A172 (cell line): Measurements from ENCODE around the gene IMPG1. TPM values are rescaled to one million over a fixed set of nuclear protein-coding genes. Genes with fewer than 3 reads are reported as not detected.
A peak's percentile ranks its signal among the peaks of the same experiment; 100 is the strongest.
"Not testable (repeated sequence)": the region's sequence is repeated elsewhere in the genome, so short reads cannot be mapped to it uniquely, and the experiment has no call there.

Experiments
- DNase-seq: peaks from one replicate; pipeline ENCODE4 v3.0.0-alpha.2; 2015; ENCODE audit warnings: low spot score
- total RNA-seq: library from RNA; depleted of rRNA; stranded (reverse); fragments of >200 nt; shearing (Covaris generic); gene quantifications from 2 replicates; pipeline ENCODE4 v1.2.3, GENCODE V29; 2014

The IMPG1 gene
- total RNA-seq, 1 experiment from 2014 or later, result not detected

GRCh38 chr6:75952128-75952527 lies 120.3 kb downstream of the IMPG1 start:
- DNase-seq, result no peak

GRCh38 chr6:75947935-75948334 lies 124.5 kb downstream of the IMPG1 start:
- no peak for DNase-seq

GRCh38 chr6:75946146-75946831 lies 126.2 kb downstream of the IMPG1 start:
- no peak for DNase-seq

GRCh38 chr6:75943381-75943780 lies 129.1 kb downstream of the IMPG1 start:
- DNase-seq, result no peak

- DNase-seq, result no peak
Observed at GRCh38 chr6:75941509-75941908, 131.0 kb downstream of the IMPG1 start.

DNA sequence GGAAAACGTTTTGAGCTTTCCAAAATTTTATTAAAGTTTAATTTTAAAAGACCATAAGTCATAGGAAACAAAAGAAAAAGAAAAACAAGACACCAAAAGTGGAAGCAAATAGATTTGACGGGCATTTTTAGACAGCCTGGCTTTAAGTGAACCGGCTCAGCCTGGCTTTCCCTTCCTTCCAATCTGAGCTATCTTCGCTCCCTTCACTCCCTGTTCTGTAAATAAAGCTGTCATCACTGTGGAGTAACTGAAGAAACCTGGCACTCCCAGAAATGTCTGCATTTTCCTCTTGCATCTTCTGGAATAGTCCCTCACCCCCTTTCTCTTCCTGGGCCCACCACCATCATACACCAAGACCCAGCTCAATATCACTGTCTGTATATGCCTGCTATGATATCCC lies 131.9 kb downstream of the IMPG1 start:
- no peak for DNase-seq

GRCh38 chr6:75937846-75938245 lies 134.6 kb downstream of the IMPG1 start:
- no peak for DNase-seq

- no peak for DNase-seq
Observed at GRCh38 chr6:75936682-75937081, 135.8 kb downstream of the IMPG1 start.

- no peak for DNase-seq
Observed at GRCh38 chr6:75935473-75935793, 137.0 kb downstream of the IMPG1 start.

DNA sequence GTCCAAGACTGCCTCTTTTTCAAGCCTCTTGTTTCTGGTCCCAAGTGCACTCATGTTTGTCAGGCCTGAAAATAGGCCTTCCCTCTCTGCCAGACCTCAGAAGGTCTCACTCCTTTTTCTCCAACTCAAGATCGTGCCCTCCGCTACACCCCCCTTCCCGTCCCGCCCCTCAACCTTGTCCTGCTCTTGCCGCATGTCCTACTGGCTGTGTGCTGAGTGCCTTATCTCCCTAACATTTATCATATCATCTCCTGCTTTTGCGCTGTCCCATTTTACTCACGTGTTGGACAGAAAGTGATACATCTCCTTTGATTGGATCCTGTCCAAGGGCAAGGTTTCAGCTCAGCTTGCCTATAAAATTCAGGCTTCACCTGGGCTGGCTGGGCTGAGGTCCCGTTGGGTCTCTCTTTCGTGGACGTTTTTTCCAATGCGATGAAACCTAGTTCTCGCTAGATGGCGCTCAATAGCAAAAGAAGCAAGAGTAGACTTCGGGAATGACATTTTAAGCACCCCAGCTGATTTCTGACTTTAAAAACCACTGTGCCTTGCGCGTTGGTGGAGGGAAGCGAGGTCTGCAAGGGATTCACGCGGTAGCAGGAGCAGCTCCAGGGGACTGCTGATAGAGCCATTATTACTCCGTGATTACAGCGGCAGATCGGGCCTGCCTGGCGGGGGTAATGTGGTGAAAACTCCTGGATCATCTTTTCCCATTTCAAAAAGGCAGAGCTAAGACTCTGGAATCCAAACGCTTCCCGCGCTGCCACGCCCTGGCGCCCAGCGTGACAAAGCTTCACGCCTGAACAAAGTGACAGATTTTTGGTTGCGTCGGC lies 137.6 kb downstream of the IMPG1 start:
- peak; percentile 62 for DNase-seq

GRCh38 chr6:75933387-75933975 lies 139.0 kb downstream of the IMPG1 start:
- DNase-seq, result no peak

GRCh38 chr6:75932067-75932466 lies 140.4 kb downstream of the IMPG1 start:
- DNase-seq, result peak; percentile 25

- no peak for DNase-seq
Observed at GRCh38 chr6:75931011-75931680, 141.3 kb downstream of the IMPG1 start.

DNA sequence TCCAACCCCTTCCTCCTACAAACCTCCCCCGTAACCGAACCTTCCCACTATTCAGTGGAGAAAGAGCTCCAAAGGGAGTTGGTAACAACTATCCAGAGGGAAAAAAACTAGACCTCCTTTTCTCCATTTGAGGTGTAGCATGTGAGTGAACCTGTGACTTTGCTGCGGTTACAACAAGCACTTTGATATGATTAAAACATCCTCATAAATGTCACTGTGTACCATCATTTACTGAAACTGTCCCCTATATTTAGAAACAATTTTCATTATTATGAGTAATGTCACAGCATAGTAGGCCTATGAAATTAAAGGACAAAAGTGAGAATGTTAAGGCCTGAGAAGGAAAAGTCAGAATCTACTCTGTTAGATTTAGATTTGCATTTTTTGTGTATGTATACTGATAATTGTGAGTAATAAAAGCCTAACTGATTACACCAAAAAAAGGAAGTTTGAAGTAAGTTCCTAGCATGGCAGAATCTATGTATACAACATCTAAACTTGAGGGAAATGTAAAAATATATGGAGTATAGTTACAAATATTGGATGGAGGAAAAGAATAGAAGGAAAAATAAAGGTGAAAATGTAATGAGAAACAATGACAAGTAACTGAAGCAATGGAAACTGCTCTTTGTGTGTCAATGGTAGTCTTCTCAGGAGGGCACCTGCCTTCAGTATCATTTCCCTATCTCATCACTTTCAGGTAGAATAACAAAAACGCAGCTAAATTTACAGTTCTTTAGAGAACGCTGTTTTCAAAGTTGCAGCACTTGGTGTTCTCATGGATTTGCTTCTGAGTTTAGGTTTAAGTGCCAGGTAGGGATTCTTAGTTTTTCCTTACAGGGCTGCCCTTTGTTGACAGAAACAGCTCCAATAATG lies 145.9 kb downstream of the IMPG1 start:
- DNase-seq, result no peak

GRCh38 chr6:75922226-75922625 lies 150.2 kb downstream of the IMPG1 start:
- peak; percentile 37 for DNase-seq

GRCh38 chr6:75913040-75913439 lies 159.4 kb downstream of the IMPG1 start:
- DNase-seq, result no peak

GRCh38 chr6:75907444-75907843 lies 165.0 kb downstream of the IMPG1 start:
- DNase-seq, result no peak

GRCh38 chr6:75906871-75907270 lies 165.6 kb downstream of the IMPG1 start:
- DNase-seq, result no peak

DNA sequence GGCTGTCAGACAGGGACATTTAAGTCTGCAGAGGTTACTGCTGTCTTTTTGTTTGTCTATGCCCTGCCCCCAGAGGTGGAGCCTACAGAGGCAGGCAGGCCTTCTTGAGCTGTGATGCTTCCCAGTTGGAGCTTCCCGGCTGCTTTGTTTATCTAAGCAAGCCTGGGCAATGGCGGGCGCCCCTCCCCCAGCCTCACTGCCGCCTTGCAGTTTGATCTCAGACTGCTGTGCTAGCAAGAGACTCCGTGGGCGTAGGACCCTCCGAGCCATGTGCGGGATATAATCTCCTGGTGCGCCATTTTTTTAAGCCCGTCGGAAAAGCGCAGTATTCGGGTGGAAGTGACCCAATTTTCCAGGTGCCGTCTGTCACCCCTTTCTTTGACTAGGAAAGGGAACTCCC lies 167.3 kb downstream of the IMPG1 start:
- not testable (repeated sequence) for DNase-seq

DNA sequence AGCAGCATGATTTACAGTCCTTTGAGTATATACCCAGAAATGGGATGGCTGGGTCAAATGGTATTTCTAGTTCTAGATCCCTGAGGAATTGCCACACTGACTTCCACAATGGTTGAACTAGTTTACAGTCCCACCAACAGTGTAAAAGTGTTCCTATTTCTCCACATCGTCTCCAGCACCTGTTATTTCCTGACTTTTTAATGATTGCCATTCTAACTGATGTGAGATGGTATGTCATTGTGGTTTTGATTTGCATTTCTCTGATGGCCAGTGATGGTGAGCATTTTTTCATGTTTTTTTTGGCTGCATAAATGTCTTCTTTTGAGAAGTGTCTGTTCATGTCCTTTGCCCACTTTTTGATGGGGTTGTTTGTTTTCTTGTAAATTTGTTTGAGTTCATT lies 172.2 kb downstream of the IMPG1 start:
- not testable (repeated sequence) for DNase-seq

- no peak for DNase-seq
Observed at GRCh38 chr6:75896526-75896925, 175.9 kb downstream of the IMPG1 start.
